Osteocyte (in vitro differentiated cells): ENCODE results near the gene SLC13A1. TPM values are rescaled to one million over a fixed set of nuclear protein-coding genes. Genes with fewer than 3 reads are reported as not detected.

Experiments used
- DNase-seq: peaks from one replicate; pipeline ENCODE4 v3.0.0; 2021; ENCODE audit warnings: mixed read lengths; ENCODE audit not compliant: unreplicated experiment; ENCODE audit errors: extremely low spot score
- H3K27ac Mint-ChIP-seq: one replicate; pipeline ENCODE4 v1.8.0; 2021; ENCODE audit warnings: mild to moderate bottlenecking, mixed read lengths; ENCODE audit not compliant: unreplicated experiment
- H3K27me3 Mint-ChIP-seq: one replicate; pipeline ENCODE4 v1.8.0; 2021; ENCODE audit warnings: mixed read lengths; ENCODE audit not compliant: unreplicated experiment
- H3K36me3 Mint-ChIP-seq: one replicate; pipeline ENCODE4 v1.8.0; 2021; ENCODE audit warnings: mixed read lengths; ENCODE audit not compliant: unreplicated experiment
- H3K4me1 Mint-ChIP-seq: one replicate; pipeline ENCODE4 v1.8.0; 2021; ENCODE audit warnings: mixed read lengths; ENCODE audit not compliant: unreplicated experiment
- H3K4me3 Mint-ChIP-seq: one replicate; pipeline ENCODE4 v1.8.0; 2021; ENCODE audit warnings: mild to moderate bottlenecking, moderate library complexity, mixed read lengths; ENCODE audit not compliant: unreplicated experiment
- H3K9me3 Mint-ChIP-seq: one replicate; pipeline ENCODE4 v1.8.0; 2021; ENCODE audit warnings: mixed read lengths; ENCODE audit not compliant: unreplicated experiment
- CTCF ChIP-seq: fragments of 200-600 bp; sonication (generic); IDR thresholded peaks from 2 replicates; pipeline ENCODE4 v1.5.0; 2021; ENCODE audit warnings: antibody characterized with exemption, mild to moderate bottlenecking, moderate library complexity
- total RNA-seq: library from RNA; stranded (reverse); gene quantifications from 2 replicates; pipeline ENCODE4 v1.2.1, GENCODE V29; 2021

Gene SLC13A1
- total RNA-seq, 1 donor from 2014 or later: not detected

GRCh38 chr7:123125231-123125630 is 74.5 kb downstream of the SLC13A1 start:
- no peaks in the 10 kb centered on the region for H3K27me3 Mint-ChIP-seq
- H3K9me3 Mint-ChIP-seq: no peaks in the 10 kb centered on the region
- no peak overlapping the region for H3K4me3 Mint-ChIP-seq
- H3K4me1 Mint-ChIP-seq: no peaks in the 10 kb centered on the region
- H3K36me3 Mint-ChIP-seq: no peaks in the 10 kb centered on the region
- no peak for TF ChIP-seq CTCF
- H3K27ac Mint-ChIP-seq: no peak overlapping the region
- no peak for DNase-seq

GRCh38 chr7:123122916-123123315 is 76.9 kb downstream of the SLC13A1 start:
- no peaks in the 10 kb centered on the region for H3K4me1 Mint-ChIP-seq
- no peaks in the 10 kb centered on the region for H3K9me3 Mint-ChIP-seq
- no peak overlapping the region for H3K4me3 Mint-ChIP-seq
- no peaks in the 10 kb centered on the region for H3K36me3 Mint-ChIP-seq
- no peak for TF ChIP-seq CTCF
- no peak overlapping the region for H3K27ac Mint-ChIP-seq
- DNase-seq: no peak
- H3K27me3 Mint-ChIP-seq: no peaks in the 10 kb centered on the region

- TF ChIP-seq CTCF: no peak
- Mint-ChIP-seq H3K27me3 (no peaks in the 10 kb centered on the region), H3K27ac (no peak overlapping the region), H3K4me1 (no peaks in the 10 kb centered on the region), H3K4me3 (no peak overlapping the region), H3K36me3 (no peaks in the 10 kb centered on the region), H3K9me3 (no peaks in the 10 kb centered on the region)
- no peak for DNase-seq
Measured at GRCh38 chr7:123120286-123120685, 79.5 kb downstream of the SLC13A1 start.

- no peak for TF ChIP-seq CTCF
- H3K36me3 Mint-ChIP-seq: no peaks in the 10 kb centered on the region
- H3K27me3 Mint-ChIP-seq: no peaks in the 10 kb centered on the region
- DNase-seq: no peak
- no peak overlapping the region for H3K4me3 Mint-ChIP-seq
- no peak overlapping the region for H3K27ac Mint-ChIP-seq
- H3K9me3 Mint-ChIP-seq: peaks cover under 1% of the 10 kb centered on the region
- no peaks in the 10 kb centered on the region for H3K4me1 Mint-ChIP-seq
Measured at GRCh38 chr7:123115331-123115730, 84.4 kb downstream of the SLC13A1 start.

GRCh38 chr7:123114288-123114687 is 85.5 kb downstream of the SLC13A1 start:
- Mint-ChIP-seq H3K4me1 (no peaks in the 10 kb centered on the region), H3K27ac (no peak overlapping the region), H3K36me3 (no peaks in the 10 kb centered on the region), H3K27me3 (no peaks in the 10 kb centered on the region), H3K4me3 (no peak overlapping the region), H3K9me3 (peaks cover 5% of the 10 kb centered on the region)
- DNase-seq: no peak
- no peak for TF ChIP-seq CTCF
